GM18870 (cell line): ENCODE measurements around the gene C10orf53.
"Not testable (repeated sequence)": the region's sequence is repeated elsewhere in the genome, so short reads cannot be mapped to it uniquely, and the experiment has no call there.

ENCODE experiments used
- ATAC-seq: cut with Tn5 transposase; IDR thresholded peaks from one replicate; pipeline ENCODE4 v1.9.1; 2021; ENCODE audit warnings: moderate library complexity; ENCODE audit not compliant: unreplicated experiment

Gene C10orf53

GRCh38 chr10:49652421-49653272 is 26.8 kb upstream of the C10orf53 start:
- no peak for ATAC-seq

DNA sequence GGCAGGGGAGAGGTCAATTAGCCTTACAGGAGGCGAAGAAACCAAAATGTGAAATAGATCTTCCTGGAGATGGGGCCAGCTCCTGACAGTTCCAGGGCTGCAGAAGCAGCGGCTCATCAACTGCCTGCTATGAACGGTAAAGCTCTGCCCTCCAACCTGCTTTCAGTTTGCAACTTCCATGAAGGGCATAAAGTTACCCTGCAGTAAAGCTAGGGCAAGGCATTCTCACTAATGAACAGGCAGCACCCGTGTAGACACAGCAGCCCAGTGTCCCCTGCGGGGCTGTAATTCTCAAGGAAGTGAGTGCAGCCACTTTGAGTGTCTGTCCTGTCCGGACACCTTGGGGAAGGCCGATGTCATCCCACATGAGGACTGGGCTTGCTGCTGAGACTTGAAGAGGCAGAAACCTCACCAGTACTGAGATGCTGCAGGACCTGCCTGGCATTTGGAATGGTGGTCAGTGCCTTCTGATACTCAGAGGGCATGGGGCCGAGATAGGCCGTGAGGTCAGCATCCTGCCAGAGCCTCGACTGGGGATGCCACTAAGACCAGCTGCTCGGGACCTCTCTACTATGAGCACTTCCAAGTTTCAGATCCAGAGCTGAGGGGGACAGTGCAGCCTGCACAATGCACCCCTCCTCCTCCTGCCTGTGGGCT is 26.1 kb upstream of the C10orf53 start:
- ATAC-seq = no peak

DNA sequence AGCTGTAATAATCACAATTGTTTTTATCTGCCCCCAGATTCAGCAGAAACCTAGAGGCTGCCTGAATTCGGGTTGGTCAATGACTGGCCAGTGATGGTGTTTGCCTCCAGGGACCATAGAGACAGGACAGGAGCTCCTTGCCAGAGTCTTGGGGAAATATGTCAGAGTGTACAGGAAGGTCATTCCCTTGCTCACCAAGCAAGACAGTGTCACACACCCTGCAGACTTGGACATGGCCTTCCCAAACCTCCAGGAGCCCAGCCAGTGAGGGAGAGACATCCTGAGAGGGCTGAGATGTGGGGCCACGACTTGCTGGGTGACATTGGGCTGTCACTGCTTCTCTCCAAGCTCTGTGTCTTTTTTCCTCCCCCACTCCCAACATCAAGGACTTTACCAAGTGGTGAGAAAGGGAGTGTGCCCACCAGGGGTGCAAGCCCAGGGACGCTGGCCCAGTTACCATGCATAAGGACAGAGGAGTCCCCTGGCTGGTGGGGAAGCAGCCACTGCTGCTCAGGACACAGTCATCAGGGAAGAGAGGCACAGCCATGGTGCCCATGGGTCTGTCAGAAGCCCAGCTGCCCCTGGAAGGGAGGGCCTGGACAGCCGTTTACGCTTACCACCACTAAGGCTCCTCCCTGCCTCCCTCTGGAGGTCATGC is 25.3 kb upstream of the C10orf53 start:
- ATAC-seq = no peak

GRCh38 chr10:49655099-49655498 is 24.4 kb upstream of the C10orf53 start:
- no peak for ATAC-seq

DNA sequence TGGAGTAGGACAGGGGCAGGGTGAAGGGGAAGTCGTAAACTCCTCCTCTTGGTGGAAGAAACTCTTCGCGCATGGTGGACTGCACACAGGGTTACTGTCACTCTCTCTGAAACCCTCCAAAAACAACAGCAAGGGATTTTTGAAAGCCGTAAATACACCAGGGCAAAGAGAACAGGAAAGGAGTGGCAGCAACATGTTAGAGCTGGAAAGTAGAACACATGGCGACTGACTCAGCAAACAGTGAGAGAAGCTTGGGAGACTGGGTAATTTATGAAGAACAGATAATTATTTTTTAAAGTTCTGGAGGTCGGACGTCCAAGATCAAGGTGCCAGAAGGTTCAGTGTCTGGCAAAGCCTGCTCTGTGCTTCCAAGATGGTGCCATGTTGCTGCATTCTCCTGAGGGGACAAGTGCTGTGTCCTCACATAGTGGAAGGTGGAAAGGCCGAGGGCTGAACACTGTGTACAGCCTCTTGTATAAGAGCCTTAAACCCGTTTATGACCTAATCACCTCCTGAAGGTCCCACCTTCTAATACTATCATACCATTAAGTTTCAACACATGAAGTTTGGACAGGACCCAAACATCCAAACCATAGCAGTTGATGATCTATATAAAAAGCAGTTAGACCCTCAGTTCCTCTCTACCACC is 22.5 kb upstream of the C10orf53 start:
- ATAC-seq = no peak

DNA sequence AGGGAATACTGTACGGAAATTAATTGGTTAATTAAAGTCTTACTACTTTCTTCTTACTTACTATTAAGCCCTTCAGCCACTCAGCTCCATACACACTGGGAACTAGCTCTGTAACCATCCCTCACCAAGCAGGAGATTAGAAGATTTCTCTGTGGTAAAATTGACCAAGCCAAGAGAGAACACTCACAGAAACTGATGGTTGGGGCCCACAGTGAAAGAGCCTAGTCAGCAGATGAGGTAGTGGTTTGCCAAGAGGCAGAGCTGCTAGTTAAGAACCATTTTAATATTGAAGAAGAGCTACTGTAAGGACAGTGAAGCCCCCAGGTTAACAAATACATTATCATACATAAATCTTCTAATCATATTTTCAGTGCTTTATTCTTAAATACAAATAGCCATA is 21.8 kb upstream of the C10orf53 start:
- no peak for ATAC-seq

- no peak for ATAC-seq
Measured at GRCh38 chr10:49661140-49661856, 18.2 kb upstream of the C10orf53 start.

DNA sequence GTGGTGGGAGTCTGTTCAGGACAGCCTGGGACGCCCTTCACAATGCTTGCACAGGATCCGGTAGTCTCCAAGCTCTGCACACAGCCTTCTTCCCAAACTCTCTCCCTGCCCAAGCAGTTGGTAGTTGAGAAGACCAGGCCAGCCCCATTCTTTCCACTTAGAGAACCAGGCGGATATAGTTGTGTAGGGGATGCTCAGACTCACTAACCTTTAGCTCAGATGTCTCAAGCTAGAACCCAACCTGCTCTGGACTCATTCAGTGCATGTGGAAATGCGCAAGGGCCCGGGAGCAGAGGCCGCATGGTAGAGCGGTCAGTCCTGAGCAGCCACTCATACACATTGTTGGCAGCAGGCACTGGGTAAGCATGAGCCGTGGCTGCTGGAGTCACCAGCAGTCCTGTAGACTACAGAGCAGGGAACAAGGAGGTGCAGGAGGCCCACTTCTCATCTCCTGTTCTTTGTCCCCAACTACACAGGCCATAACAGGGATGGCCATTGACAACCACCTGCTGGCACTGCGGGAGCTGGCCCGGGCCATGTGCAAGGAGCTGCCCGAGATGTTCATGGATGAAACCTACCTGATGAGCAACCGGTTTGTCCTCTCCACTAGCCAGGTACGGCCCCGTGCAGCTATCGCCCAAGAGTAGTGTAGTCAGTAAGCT is 17.2 kb upstream of the C10orf53 start:
- ATAC-seq = no peak

GRCh38 chr10:49663596-49663995 is 15.9 kb upstream of the C10orf53 start:
- ATAC-seq = no peak

DNA sequence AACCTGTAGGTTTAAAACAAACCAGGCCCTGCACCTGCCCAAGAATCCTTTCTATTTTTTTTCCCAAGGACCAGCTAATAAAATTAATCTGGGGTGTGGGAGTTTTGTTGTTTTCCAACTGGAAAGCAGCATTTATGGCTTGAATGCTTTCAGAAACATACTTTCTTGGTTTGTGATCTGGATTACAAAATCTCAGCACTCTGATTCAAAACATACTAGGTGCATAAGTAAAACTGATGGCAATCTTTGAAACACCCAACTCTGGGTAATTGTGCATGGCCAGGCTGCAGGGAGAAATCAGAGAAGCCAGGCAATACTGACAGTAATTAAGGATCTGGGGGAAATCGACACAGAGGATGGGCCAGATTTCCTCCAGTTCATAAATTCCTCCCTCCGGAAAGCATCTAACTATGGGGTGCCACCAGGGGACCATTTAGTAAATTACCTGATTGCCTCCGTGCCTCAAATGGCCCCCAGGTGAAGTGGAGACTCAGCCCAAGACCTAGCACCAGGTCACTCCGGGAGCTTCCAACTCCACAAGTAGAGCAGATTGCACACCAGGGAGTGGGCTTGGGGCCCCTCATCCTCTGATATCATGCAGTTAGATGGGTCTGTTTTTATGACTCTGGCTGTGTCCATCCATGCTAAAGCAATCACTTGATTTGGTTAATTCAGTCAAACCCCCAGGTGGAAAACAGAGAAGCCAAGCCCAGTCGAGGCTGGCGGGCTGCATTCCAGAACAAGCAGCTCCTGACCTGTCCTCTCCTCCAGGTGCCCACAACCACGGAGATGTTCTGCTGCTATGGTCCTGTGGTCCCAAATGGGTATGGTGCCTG is 15.2 kb upstream of the C10orf53 start:
- no peak for ATAC-seq

DNA sequence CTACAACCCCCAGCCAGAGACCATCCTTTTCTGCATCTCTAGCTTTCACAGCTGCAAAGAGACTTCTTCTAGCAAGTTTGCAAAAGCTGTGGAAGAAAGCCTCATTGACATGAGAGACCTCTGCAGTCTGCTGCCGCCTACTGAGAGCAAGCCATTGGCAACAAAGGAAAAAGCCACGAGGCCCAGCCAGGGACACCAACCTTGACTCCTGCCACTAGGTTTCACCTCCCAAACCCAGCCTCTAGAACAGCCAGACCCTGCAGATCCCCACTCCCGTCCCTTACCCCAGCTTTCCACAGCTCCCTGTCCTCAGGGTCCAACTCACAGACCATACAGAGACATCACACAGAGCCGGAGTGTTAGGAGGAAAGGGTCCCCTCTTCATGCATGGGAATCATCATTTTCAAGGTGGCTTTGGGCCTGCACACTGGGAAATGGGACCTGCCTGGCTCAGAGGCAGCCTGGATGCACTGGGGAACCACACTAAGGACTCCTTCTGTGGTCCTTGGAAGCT is 14.6 kb upstream of the C10orf53 start:
- no peak for ATAC-seq

- ATAC-seq = no peak
Measured at GRCh38 chr10:49666054-49666615, 13.3 kb upstream of the C10orf53 start.

DNA sequence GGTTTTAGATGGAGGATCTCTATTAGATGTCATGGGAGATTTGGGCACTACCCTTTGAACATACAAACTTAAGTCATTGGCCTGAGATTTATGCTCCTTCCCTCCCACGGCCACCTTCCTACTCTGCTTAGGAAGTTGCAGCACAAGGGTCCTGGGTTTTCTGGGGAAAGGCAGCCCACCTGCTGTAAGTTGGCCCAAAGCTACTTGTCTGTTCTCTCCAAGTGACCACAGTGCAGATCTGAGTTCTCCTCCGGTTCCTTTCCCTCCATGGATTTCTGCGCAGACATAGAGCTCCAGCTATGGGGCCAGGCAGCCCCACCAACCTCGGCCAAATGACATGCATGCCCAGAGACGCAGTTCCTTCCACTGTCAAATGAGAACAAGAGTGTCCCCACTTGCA is 12.8 kb upstream of the C10orf53 start:
- ATAC-seq = no peak

DNA sequence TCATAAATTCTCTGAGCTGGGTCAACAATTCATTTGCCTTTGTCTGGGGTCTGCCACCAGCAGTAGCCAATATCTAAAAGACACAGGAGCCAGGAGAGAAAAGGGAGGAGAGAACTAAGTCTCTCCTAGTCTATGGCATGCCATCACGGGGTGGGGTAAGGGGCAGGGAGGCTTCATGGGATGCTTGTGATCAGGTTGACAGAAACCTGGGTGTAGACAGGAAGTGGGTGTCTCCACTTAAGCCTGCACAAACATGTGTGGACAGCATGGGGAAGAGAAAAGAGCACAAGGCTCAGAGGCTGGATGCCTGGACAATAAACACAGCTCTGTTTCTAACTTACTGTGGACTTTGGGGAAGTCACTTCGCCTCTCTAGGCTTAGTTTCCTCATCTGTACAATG is 11.5 kb upstream of the C10orf53 start:
- ATAC-seq = no peak

DNA sequence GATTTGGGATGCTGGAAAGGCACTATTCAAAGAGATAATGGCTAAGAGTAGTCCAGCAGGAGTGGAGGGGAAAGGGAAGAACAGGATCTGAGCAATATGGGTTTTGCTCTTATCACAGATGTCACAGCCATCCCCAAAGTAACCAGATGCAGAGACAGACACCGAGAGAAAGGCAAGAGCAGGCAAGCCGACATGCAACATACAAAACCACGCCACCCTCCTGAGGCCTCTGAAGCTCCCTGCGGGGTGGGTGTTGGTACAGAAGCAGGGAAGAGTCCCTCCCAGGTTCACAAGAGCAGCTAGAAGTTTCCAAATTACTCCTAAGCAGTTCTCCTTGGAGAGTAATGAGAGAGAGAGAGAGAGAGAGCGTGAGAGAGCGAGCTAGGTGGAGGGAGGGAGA is 10.8 kb upstream of the C10orf53 start:
- ATAC-seq = no peak

GRCh38 chr10:49678827-49679479 is 498 bp upstream of the C10orf53 start:
- no peak for ATAC-seq

DNA sequence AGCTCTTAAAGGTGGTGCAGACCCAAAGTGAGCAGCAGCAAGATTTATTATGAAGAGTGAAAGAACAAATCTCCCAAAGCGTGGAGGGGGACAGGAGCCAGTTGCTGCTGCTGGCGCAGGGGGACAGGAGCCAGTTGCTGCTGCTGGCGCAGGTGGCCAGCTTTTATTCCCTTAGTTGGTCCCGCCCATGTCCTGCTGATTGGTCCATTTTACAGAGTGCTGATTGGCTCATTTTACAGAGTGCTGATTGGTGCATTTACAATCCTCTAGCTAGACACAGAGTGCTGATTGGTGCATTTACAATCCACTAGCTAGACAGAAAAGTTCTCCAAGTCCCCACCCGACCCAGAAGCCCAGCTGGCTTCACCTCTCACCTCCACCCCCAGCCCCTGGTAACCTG is 3.0 kb downstream of the C10orf53 start:
- not testable (repeated sequence) for ATAC-seq

DNA sequence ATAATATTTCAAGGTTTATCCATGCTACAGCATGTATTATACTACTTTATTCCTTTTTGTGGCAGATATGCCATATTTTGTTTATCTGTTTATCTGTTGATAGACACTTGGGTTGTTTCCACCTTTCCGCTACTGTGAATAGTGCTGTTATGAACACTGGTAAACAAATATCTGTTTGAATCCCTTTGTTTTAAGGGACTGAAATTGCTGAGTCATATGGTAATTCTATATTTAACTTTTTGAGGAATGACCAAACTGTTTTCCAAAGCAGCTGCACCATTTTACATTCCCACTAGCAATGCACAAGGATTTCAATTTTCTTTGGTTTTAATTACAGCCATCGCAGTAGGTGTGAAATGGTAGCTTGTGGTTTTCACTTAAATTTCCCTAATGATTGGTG is 3.4 kb downstream of the C10orf53 start:
- ATAC-seq = no peak
